ENCODE results near the gene CSRP2.

CSRP2 gene

GRCh38 chr12:76920172-76921099 lies 41.6 kb upstream of the CSRP2 start:
- TF ChIP-seq, protein P1, sequence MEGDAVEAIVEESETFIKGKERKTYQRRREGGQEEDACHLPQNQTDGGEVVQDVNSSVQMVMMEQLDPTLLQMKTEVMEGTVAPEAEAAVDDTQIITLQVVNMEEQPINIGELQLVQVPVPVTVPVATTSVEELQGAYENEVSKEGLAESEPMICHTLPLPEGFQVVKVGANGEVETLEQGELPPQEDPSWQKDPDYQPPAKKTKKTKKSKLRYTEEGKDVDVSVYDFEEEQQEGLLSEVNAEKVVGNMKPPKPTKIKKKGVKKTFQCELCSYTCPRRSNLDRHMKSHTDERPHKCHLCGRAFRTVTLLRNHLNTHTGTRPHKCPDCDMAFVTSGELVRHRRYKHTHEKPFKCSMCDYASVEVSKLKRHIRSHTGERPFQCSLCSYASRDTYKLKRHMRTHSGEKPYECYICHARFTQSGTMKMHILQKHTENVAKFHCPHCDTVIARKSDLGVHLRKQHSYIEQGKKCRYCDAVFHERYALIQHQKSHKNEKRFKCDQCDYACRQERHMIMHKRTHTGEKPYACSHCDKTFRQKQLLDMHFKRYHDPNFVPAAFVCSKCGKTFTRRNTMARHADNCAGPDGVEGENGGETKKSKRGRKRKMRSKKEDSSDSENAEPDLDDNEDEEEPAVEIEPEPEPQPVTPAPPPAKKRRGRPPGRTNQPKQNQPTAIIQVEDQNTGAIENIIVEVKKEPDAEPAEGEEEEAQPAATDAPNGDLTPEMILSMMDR (IDR thresholded peaks at IDR 0.05; ENCODE audit: low read depth, low read length, missing control alignments) = no peak
- no peak overlapping the region for H3K4me3 ChIP-seq (replicated peaks; ENCODE audit: low read depth, low read length)
- DNase-seq (ENCODE audit: extremely low read depth, low read depth) = no peak

- no peak for DNase-seq (ENCODE audit: extremely low read depth, low read depth)
- H3K4me3 ChIP-seq (replicated peaks; ENCODE audit: low read depth, low read length) = no peak overlapping the region
- TF ChIP-seq, protein P1 (IDR thresholded peaks at IDR 0.05; ENCODE audit: low read depth, low read length, missing control alignments) = no peak
Observed at GRCh38 chr12:76919383-76920171, 40.8 kb upstream of the CSRP2 start.

DNA sequence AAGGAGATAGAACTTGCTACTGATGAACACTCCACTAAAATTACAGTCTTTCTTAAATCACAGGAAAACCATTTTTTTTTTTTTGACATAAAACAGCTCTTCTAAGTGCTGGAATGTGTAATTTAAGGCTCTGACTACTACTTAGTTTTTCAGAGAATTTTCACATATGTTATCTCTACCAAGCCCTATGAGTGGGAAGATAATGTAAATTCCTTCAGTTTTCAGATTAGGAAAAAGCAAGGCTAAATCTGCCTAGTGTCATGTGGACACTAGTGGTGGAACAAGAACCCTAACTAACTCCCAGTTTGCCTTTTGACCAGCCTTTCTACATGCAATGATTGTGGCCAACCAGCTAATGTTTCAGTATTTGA lies 37.3 kb upstream of the CSRP2 start:
- TF ChIP-seq, protein P1 (IDR thresholded peaks at IDR 0.05; ENCODE audit: low read depth, low read length, missing control alignments) = no peak
- H3K4me3 ChIP-seq (replicated peaks; ENCODE audit: low read depth, low read length) = no peak overlapping the region
- no peak for DNase-seq (ENCODE audit: extremely low read depth, low read depth)

DNA sequence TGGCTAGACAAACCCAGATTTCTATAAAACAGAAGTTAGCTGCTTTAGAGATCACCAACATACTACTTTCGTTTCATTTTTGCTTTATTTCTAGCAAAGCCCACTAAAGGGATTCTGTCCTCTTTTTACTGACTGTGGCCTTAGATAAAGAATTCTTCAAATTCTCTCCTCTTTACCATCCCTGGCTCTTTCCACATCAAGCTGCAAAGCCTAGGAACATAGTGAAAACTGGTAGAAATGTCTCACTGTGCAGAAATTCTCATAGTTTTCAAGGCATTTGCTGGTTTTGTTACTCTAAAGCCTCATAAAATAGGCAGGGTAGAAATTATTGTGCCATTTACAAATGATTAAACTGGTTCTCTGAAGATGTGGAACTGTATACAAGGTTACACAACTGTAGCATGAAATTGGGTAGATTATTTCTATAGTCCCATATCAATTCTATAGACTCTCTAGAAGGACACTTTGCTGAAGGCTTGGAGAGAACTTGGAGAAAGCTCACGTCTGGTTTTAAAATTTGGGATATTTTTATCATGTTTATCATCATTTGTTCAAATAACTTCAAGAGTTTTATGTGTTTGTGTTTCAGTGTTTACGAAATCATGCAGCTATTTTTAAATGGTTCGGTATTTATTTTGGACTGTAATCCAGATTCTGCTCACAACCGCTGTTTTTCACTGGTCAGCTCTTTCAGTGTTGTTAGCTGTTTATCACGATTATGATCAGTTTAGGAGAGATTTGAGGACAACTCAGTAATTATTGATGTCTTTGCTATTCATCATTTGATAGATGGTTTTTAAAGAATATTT lies 36.7 kb upstream of the CSRP2 start:
- TF ChIP-seq, protein P1 (IDR thresholded peaks at IDR 0.05; ENCODE audit: low read depth, low read length, missing control alignments) = no peak
- DNase-seq (ENCODE audit: extremely low read depth, low read depth) = no peak
- no peak overlapping the region for H3K4me3 ChIP-seq (replicated peaks; ENCODE audit: low read depth, low read length)

- DNase-seq (ENCODE audit: extremely low read depth, low read depth) = no peak
- no peak overlapping the region for H3K4me3 ChIP-seq (replicated peaks; ENCODE audit: low read depth, low read length)
- TF ChIP-seq, protein P1 (IDR thresholded peaks at IDR 0.05; ENCODE audit: low read depth, low read length, missing control alignments) = no peak
Observed at GRCh38 chr12:76914102-76914859, 35.5 kb upstream of the CSRP2 start.

DNA sequence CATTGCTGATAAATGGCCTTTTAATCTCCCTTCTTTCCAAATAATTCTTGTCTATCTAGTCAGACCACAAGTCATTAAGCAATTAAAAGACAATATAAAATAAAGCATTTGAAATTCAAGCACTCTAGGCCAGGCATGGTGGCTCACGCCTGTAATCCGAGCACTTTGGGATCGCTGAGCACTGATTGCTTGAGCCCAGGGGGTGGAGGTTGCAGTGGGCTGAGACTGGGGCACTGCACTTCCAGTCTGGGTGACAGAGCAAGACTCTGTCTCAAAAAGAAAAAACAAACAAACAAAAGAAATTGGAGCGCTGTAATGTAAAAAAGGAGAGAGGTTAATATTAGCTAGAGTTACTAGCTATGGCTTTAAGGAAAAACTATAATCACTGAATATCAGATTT lies 30.5 kb upstream of the CSRP2 start:
- TF ChIP-seq, protein P1 (IDR thresholded peaks at IDR 0.05; ENCODE audit: low read depth, low read length, missing control alignments) = no peak
- no peak for DNase-seq (ENCODE audit: extremely low read depth, low read depth)
- no peak overlapping the region for H3K4me3 ChIP-seq (replicated peaks; ENCODE audit: low read depth, low read length)
